Hypothalamus (tissue), 51 donors: ENCODE results near the gene BBIP1.

ENCODE experiments used
- DNase-seq, 51 donors: peaks; one replicate each; lab custom pipeline; 2025; lab: John Stamatoyannopoulos, UW

Gene BBIP1

GRCh38 chr10:110864662-110865140 is 54.3 kb downstream of the BBIP1 start:
- peak in 1 of 51 donors; percentile 28 for DNase-seq

GRCh38 chr10:110863956-110864355 is 55.0 kb downstream of the BBIP1 start:
- no peak for DNase-seq

- no peak for DNase-seq
Measured at GRCh38 chr10:110863361-110863760, 55.6 kb downstream of the BBIP1 start.

GRCh38 chr10:110862961-110863360 is 56.0 kb downstream of the BBIP1 start:
- no peak for DNase-seq

GRCh38 chr10:110861930-110862649 is 56.9 kb downstream of the BBIP1 start:
- no peak for DNase-seq

- DNase-seq = no peak
Measured at GRCh38 chr10:110861476-110861875, 57.5 kb downstream of the BBIP1 start.

GRCh38 chr10:110860576-110861241 is 58.3 kb downstream of the BBIP1 start:
- DNase-seq = no peak

- DNase-seq = no peak
Measured at GRCh38 chr10:110859973-110860376, 59.0 kb downstream of the BBIP1 start.

- peak in 1 of 51 donors; percentile 27 for DNase-seq
Measured at GRCh38 chr10:110859206-110859972, 59.6 kb downstream of the BBIP1 start.

GRCh38 chr10:110858297-110858934 is 60.6 kb downstream of the BBIP1 start:
- DNase-seq = peak in 1 of 51 donors; percentile 38

- peak in 12 of 51 donors; percentile 9 to 62 (median 28) for DNase-seq
Measured at GRCh38 chr10:110857265-110858171, 61.5 kb downstream of the BBIP1 start.

GRCh38 chr10:110853921-110854605 is 64.9 kb downstream of the BBIP1 start:
- DNase-seq = no peak

- DNase-seq = no peak
Measured at GRCh38 chr10:110852947-110853346, 66.0 kb downstream of the BBIP1 start.

- no peak for DNase-seq
Measured at GRCh38 chr10:110852255-110852896, 66.6 kb downstream of the BBIP1 start.

- no peak for DNase-seq
Measured at GRCh38 chr10:110851020-110851612, 67.9 kb downstream of the BBIP1 start.

GRCh38 chr10:110850099-110850498 is 68.9 kb downstream of the BBIP1 start:
- no peak for DNase-seq
